ENCODE data around the gene NOS1. TPM values are rescaled to one million over a fixed set of nuclear protein-coding genes. Genes with fewer than 3 reads are reported as not detected.

NOS1 gene
- total RNA-seq, 1 experiment from 2014 or later: 2.3 TPM

- no peak overlapping the region for H2BK5ac ChIP-seq (ENCODE audit: insufficient read length, low read length)
- H3K56ac ChIP-seq (ENCODE audit: insufficient read length, low read depth, low read length): no peak overlapping the region
- H4K91ac ChIP-seq (ENCODE audit: insufficient read length, low read depth, low read length): no peak overlapping the region
- no peaks in the 10 kb centered on the region; a peak in 1 of 5 replicates for H3K9me3 Mint-ChIP-seq
- no peak overlapping the region for H3K27ac Mint-ChIP-seq
- no peak overlapping the region for H3K4me3 Mint-ChIP-seq
- H2BK120ac ChIP-seq (ENCODE audit: low read depth, low read length, poor library complexity, severe bottlenecking): no peak overlapping the region
- H3K36me3 Mint-ChIP-seq (ENCODE audit: insufficient read depth in 1 of 3, low read depth in 3 of 3): no peaks in the 10 kb centered on the region
- no peak overlapping the region for H4K5ac ChIP-seq (ENCODE audit: insufficient read length, low read depth, low read length)
- no peaks in the 10 kb centered on the region for H3K79me2 ChIP-seq (ENCODE audit: insufficient read depth, low read length)
- no peaks in the 10 kb centered on the region for H3K9me3 ChIP-seq (ENCODE audit: control insufficient read depth, low read depth, low read length)
- no peaks in the 10 kb centered on the region for H3K79me1 ChIP-seq (ENCODE audit: insufficient read depth, low read depth, low read length, poor library complexity, severe bottlenecking)
- H4K8ac ChIP-seq (replicated peaks; ENCODE audit: insufficient read length, low read depth, low read length): no peak overlapping the region
- no peak for TF ChIP-seq CTCF (conservative IDR thresholded peaks at IDR 0.05)
- no peak overlapping the region for H2BK15ac ChIP-seq (ENCODE audit: low read depth, low read length)
- H3K4me1 Mint-ChIP-seq: peaks cover 11 to 15% of the 10 kb centered on the region in 2 experiments
- no peaks in the 10 kb centered on the region for H3K27me3 ChIP-seq (ENCODE audit: insufficient read depth, low read length)
- no peak overlapping the region for H3K4me2 ChIP-seq (ENCODE audit: insufficient read depth, insufficient read length, low read length)
- H3K9ac ChIP-seq (ENCODE audit: extremely low read depth, insufficient read length, low read length): no peak overlapping the region
- no peak overlapping the region for H3K27ac ChIP-seq (ENCODE audit: insufficient read length, low read depth, low read length)
- no peak overlapping the region for H2BK12ac ChIP-seq (ENCODE audit: insufficient read length, low read depth, low read length)
- no CpG with 5 or more reads among the region's 7 CpGs for WGBS (ENCODE audit: extremely low coverage, insufficient read length, low lambda C conversion rate)
- no peak overlapping the region for H3K4ac ChIP-seq (ENCODE audit: low read depth, low read length)
- peaks cover 8% of the 10 kb centered on the region; the same call in 1 of the 2 replicates for H3K4me1 ChIP-seq (ENCODE audit: insufficient read depth, low read length)
- no peak overlapping the region for H2AK5ac ChIP-seq (ENCODE audit: insufficient read length, low read length)
- peaks cover 2% of the 10 kb centered on the region for H3K23me2 ChIP-seq (ENCODE audit: insufficient read length, low read depth, low read length, poor library complexity, severe bottlenecking)
- no peak overlapping the region for H3K18ac ChIP-seq (ENCODE audit: insufficient read length, low read depth, low read length)
- no peak overlapping the region for H2AFZ ChIP-seq (ENCODE audit: low read length)
- no peak overlapping the region for H2BK20ac ChIP-seq (ENCODE audit: low read depth, low read length, poor library complexity, severe bottlenecking)
- H4K20me1 ChIP-seq (ENCODE audit: control insufficient read depth, insufficient read depth, insufficient read length): no peaks in the 10 kb centered on the region
- peaks cover 22% of the 10 kb centered on the region for H3K27me3 Mint-ChIP-seq (ENCODE audit: low read depth)
- DNase-seq: no peak
- no peak overlapping the region for H3K14ac ChIP-seq (ENCODE audit: insufficient read depth, low read length)
- H3T11ph ChIP-seq (ENCODE audit: low read length): no peak overlapping the region
- no peak overlapping the region for H3K23ac ChIP-seq (ENCODE audit: insufficient read length, low read depth, low read length)
Observed at GRCh38 chr12:117404940-117405339, 43.5 kb upstream of the NOS1 start.
